Tibial artery (tissue), 4 donors: ENCODE measurements around the gene GPI.

Experiments used
- DNase-seq, 2 donors: peaks; one replicate each; pipeline ENCODE4 v3.0.0-alpha.2; 2019
- H3K27ac ChIP-seq, 2 donors: fragments of 200-600 bp; sonication (generic) in 1 of 2; 1 replicate in 1 of 2; 2 replicates in 1 of 2; pipeline ENCODE4 v1.5.1; 2018 to 2019; ENCODE audit warnings: mild to moderate bottlenecking in 1 of 2
- H3K27me3 ChIP-seq, 2 donors: fragments of 200-600 bp; sonication (generic) in 1 of 2; one replicate each; pipeline versions ENCODE4 v1.5.1 to v1.6.0; 2016 to 2019
- H3K36me3 ChIP-seq, 3 donors: fragments of 200-600 bp; sonication (generic) in 2 of 3; one replicate each; pipeline ENCODE4 v1.5.1; 2016 to 2019; ENCODE audit warnings: mild to moderate bottlenecking in 2 of 3
- H3K4me1 ChIP-seq, 4 donors: fragments of 200-600 bp; sonication (generic) in 2 of 4; 1 replicate in 3 of 4; 2 replicates in 1 of 4; pipeline ENCODE4 v1.5.1; 2016 to 2019
- H3K4me3 ChIP-seq, 2 donors: fragments of 200-600 bp; sonication (generic) in 1 of 2; 1 replicate in 1 of 2; 2 replicates in 1 of 2; pipeline ENCODE4 v1.5.1; 2018 to 2019; ENCODE audit warnings: mild to moderate bottlenecking in 2 of 2
- H3K9me3 ChIP-seq, 3 donors: fragments of 200-600 bp; sonication (generic) in 1 of 3; one replicate each; pipeline ENCODE4 v1.5.1; 2016 to 2019
- intact Hi-C: fragments of 100-400 bp; cut with DNase I; formaldehyde crosslinking; loops from one replicate; pipeline ENCODE4 v1.15.0; 2023; ENCODE audit warnings: low total_unique reads
- TF ChIP-seq, protein P1 (sequence below), 2 experiments: fragments of 200-600 bp in 1 of 2; fragments of 450-650 bp in 1 of 2; IDR thresholded peaks; one replicate each; pipeline ENCODE4 v1.5.1; 2017 to 2019; ENCODE audit warnings: antibody characterized with exemption in 2 of 2, mild to moderate bottlenecking in 1 of 2, moderate library complexity in 1 of 2

Gene GPI

DNA sequence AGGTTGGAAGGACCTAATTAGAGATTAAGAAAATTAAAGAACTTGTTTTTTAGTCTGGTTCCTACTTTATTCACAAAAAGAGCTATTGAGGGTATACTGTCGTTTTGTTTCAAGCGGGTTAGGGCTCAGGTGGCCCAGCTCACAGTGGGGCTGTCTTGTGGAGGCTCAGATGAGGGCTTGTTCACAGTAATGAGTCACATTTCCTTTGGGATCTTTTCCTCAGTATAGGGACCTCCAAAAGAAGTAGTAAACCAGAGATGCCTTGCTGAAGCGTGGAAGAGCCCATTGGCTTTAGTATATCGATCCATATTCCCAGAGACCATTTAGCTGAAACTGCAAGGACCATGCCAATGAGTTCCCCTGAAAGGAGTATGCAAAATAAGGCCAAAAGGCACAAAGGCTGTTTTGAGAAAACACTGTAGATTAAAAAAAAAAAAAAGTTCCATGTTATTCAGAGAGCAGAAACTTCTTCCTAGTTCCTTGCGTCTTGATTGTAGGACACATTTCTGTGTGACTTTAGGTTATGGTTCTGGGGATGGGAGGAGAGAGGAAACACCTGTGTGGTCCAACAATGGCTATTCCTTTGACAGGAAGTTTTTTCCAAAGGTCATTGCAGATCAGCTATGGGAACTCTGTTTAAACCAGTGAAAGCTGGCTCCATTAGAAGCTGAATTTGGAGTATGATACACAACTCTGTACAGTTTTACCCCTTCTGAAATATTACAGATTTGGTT lies 32.8 kb upstream of the GPI start:
- Histone ChIP-seq H3K4me1 (peaks cover 0 to 5% (median 1%) of the 10 kb centered on the region in 4 donors), H3K36me3 (peaks cover 42 to 87% (median 58%) of the 10 kb centered on the region in 3 donors), H3K9me3 (no peaks in the 10 kb centered on the region), H3K4me3 (no peak overlapping the region), H3K27ac (no peak overlapping the region), H3K27me3 (no peaks in the 10 kb centered on the region)
- intact Hi-C loops: loop anchor here (10.0 kb wide), 1 partner anchor 77 kb away; the partner anchor contains the start of gene GARRE1
- DNase-seq: no peak
- TF ChIP-seq, protein P1, sequence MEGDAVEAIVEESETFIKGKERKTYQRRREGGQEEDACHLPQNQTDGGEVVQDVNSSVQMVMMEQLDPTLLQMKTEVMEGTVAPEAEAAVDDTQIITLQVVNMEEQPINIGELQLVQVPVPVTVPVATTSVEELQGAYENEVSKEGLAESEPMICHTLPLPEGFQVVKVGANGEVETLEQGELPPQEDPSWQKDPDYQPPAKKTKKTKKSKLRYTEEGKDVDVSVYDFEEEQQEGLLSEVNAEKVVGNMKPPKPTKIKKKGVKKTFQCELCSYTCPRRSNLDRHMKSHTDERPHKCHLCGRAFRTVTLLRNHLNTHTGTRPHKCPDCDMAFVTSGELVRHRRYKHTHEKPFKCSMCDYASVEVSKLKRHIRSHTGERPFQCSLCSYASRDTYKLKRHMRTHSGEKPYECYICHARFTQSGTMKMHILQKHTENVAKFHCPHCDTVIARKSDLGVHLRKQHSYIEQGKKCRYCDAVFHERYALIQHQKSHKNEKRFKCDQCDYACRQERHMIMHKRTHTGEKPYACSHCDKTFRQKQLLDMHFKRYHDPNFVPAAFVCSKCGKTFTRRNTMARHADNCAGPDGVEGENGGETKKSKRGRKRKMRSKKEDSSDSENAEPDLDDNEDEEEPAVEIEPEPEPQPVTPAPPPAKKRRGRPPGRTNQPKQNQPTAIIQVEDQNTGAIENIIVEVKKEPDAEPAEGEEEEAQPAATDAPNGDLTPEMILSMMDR (IDR thresholded peaks at IDR 0.05): no peak

DNA sequence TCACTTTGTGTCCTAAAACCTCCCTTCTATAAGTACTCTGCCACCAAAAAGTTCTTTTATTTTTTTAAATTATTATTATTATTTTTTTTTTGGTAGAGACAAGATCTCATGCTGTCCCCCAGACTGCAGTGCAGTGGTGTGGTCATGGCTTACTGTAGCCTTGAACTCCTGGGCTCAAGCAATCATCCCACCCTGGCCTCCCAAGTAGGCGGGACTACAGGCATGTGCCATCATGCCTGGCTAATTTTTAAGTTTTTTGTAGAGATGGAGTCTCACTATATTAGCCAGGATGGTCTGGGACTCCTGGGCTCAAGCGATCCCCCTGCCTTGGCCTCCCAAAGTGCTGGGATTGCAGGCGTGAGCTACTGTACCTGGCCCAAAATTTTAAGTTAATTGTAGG lies 29.1 kb upstream of the GPI start:
- peaks cover 0 to 7% (median 4%) of the 10 kb centered on the region in 4 donors for H3K4me1 ChIP-seq
- H3K36me3 ChIP-seq: peaks cover 44 to 85% (median 57%) of the 10 kb centered on the region in 3 donors
- no peak overlapping the region for H3K4me3 ChIP-seq
- no peaks in the 10 kb centered on the region for H3K27me3 ChIP-seq
- no peaks in the 10 kb centered on the region for H3K9me3 ChIP-seq
- peak overlapping the region in 1 of 2 donors; percentile 2 for H3K27ac ChIP-seq
- TF ChIP-seq, protein P1 (IDR thresholded peaks at IDR 0.05): no peak
- DNase-seq: no peak
- intact Hi-C loops: loop anchor here (10.0 kb wide), 1 partner anchor 81 kb away; the partner anchor contains the start of gene GARRE1

GRCh38 chr19:34336781-34337271 lies 28.2 kb upstream of the GPI start:
- peaks cover 0 to 7% (median 4%) of the 10 kb centered on the region in 4 donors for H3K4me1 ChIP-seq
- TF ChIP-seq, protein P1 (IDR thresholded peaks at IDR 0.05): peak; percentile 51 to 62
- no peak overlapping the region for H3K4me3 ChIP-seq
- H3K36me3 ChIP-seq: peaks cover 47 to 85% (median 59%) of the 10 kb centered on the region in 3 donors
- H3K9me3 ChIP-seq: no peaks in the 10 kb centered on the region
- H3K27ac ChIP-seq: peak overlapping the region in 1 of 2 donors; percentile 2
- no peak for DNase-seq
- H3K27me3 ChIP-seq: no peaks in the 10 kb centered on the region
- intact Hi-C loops: loop anchor here (10.0 kb wide), 1 partner anchor 82 kb away; the partner anchor contains the start of gene GARRE1

DNA sequence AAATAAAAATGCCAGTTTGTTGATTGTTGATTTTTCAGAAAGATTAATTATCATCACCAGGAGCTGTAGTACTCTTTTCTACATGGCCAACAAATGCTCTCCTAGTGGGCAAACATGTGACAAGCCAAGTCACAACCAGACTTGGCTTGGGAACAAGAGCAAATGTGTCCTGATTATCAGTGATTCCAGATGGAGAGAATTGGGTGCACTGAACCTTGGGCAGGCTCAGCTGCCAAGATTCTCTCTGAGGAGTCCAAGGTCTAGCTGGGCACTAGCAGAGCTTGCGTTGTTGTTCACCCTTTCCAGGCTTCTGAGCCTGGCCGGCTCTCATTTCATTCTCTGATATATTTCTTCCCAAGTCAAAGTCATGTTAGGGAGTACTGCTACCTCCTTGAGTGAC lies 27.3 kb upstream of the GPI start:
- intact Hi-C loops: loop anchor here (10.0 kb wide), 1 partner anchor 83 kb away; the partner anchor contains the start of gene GARRE1
- TF ChIP-seq, protein P1 (IDR thresholded peaks at IDR 0.05): no peak
- Histone ChIP-seq H3K9me3 (no peaks in the 10 kb centered on the region), H3K36me3 (peaks cover 53 to 85% (median 68%) of the 10 kb centered on the region in 3 donors), H3K4me1 (peaks cover 0 to 7% (median 4%) of the 10 kb centered on the region in 4 donors), H3K4me3 (no peak overlapping the region), H3K27ac (peak overlapping the region in 1 of 2 donors; percentile 3), H3K27me3 (no peaks in the 10 kb centered on the region)
- no peak for DNase-seq

- peaks cover 58 to 86% (median 80%) of the 10 kb centered on the region in 3 donors for H3K36me3 ChIP-seq
- DNase-seq: no peak
- intact Hi-C loops: no loop called here
Observed at GRCh38 chr19:34341935-34342680, 22.9 kb upstream of the GPI start.

More at GRCh38 chr19:34341935-34342680, 22.9 kb upstream of the GPI start:
- H3K27me3 ChIP-seq: no peaks in the 10 kb centered on the region
- TF ChIP-seq, protein P1 (IDR thresholded peaks at IDR 0.05): no peak
- peaks cover 0 to 5% (median 1%) of the 10 kb centered on the region in 4 donors for H3K4me1 ChIP-seq
- H3K9me3 ChIP-seq: peaks cover 0 to 6% (median 0%) of the 10 kb centered on the region in 3 donors
- H3K4me3 ChIP-seq: no peak overlapping the region
- no peak overlapping the region for H3K27ac ChIP-seq
